Astrocyte (in vitro differentiated cells and primary cell): ENCODE results near the gene MCAT.

Source experiments
- EZH2 ChIP-seq: IDR thresholded peaks from 2 replicates; pipeline ENCODE4 v1.6.1; 2012; ENCODE audit warnings: mild to moderate bottlenecking, low read length, inconsistent platforms; ENCODE audit not compliant: insufficient read depth
- TF ChIP-seq, protein P1 (sequence below): IDR thresholded peaks from 2 replicates; pipeline ENCODE4 v1.5.1; 2011; ENCODE audit warnings: low read depth, mild to moderate bottlenecking, inconsistent platforms, low read length, moderate library complexity; ENCODE audit not compliant: insufficient read depth

GRCh38 chr22:43188829-43189545 lies 45.8 kb upstream of the MCAT start:
- TF ChIP-seq EZH2 = no peak
- TF ChIP-seq, protein P1, sequence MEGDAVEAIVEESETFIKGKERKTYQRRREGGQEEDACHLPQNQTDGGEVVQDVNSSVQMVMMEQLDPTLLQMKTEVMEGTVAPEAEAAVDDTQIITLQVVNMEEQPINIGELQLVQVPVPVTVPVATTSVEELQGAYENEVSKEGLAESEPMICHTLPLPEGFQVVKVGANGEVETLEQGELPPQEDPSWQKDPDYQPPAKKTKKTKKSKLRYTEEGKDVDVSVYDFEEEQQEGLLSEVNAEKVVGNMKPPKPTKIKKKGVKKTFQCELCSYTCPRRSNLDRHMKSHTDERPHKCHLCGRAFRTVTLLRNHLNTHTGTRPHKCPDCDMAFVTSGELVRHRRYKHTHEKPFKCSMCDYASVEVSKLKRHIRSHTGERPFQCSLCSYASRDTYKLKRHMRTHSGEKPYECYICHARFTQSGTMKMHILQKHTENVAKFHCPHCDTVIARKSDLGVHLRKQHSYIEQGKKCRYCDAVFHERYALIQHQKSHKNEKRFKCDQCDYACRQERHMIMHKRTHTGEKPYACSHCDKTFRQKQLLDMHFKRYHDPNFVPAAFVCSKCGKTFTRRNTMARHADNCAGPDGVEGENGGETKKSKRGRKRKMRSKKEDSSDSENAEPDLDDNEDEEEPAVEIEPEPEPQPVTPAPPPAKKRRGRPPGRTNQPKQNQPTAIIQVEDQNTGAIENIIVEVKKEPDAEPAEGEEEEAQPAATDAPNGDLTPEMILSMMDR = no peak
